ENCODE data around the gene SIL1. TPM values are rescaled to one million over a fixed set of nuclear protein-coding genes. Genes with fewer than 3 reads are reported as not detected.
"Not testable (repeated sequence)": the region's sequence is repeated elsewhere in the genome, so short reads cannot be mapped to it uniquely, and the experiment has no call there.

Gene SIL1
- total RNA-seq, 2 donors from 2014 or later, result 42.8 to 55.1 TPM

- intact Hi-C loops (cut with DNase I), result no loop called here
- DNase-seq (ENCODE audit: low spot score), result no peak
These were observed 179.0 kb downstream of the SIL1 start for GRCh38 chr5:139019211-139019610.

GRCh38 chr5:139017624-139018023 lies 180.5 kb downstream of the SIL1 start:
- intact Hi-C loops (cut with DNase I), result no loop called here
- no peak for DNase-seq (ENCODE audit: low spot score)

GRCh38 chr5:139016186-139016585 lies 182.0 kb downstream of the SIL1 start:
- DNase-seq (ENCODE audit: low spot score), result no peak
- intact Hi-C loops (cut with DNase I), result no loop called here

GRCh38 chr5:139014726-139015125 lies 183.4 kb downstream of the SIL1 start:
- intact Hi-C loops (cut with DNase I), result loop anchor here in 1 of 2 donors (5.0 kb wide), 1 partner anchor 58 kb away; no protein-coding TSS in a partner anchor
- no peak for DNase-seq (ENCODE audit: low spot score)

- intact Hi-C loops (cut with DNase I), result loop anchor here in 1 of 2 donors (5.0 kb wide), 1 partner anchor 60 kb away; no protein-coding TSS in a partner anchor
- no peak for DNase-seq (ENCODE audit: low spot score)
These were observed 186.0 kb downstream of the SIL1 start for GRCh38 chr5:139012176-139012575.

GRCh38 chr5:139011156-139011555 lies 187.0 kb downstream of the SIL1 start:
- intact Hi-C loops (cut with DNase I), result loop anchor here in 1 of 2 donors (5.0 kb wide), 1 partner anchor 61 kb away; no protein-coding TSS in a partner anchor
- not testable (repeated sequence) for DNase-seq (ENCODE audit: low spot score)

GRCh38 chr5:139004374-139005307 lies 193.5 kb downstream of the SIL1 start:
- intact Hi-C loops (cut with DNase I), result no loop called here
- DNase-seq (ENCODE audit: low spot score), result no peak

GRCh38 chr5:138999674-139000073 lies 198.5 kb downstream of the SIL1 start:
- DNase-seq (ENCODE audit: low spot score), result no peak
- intact Hi-C loops (cut with DNase I), result no loop called here

- DNase-seq (ENCODE audit: low spot score), result no peak
- intact Hi-C loops (cut with DNase I), result no loop called here
These were observed 199.6 kb downstream of the SIL1 start for GRCh38 chr5:138998521-138998920.

- no peak for DNase-seq (ENCODE audit: low spot score)
- intact Hi-C loops (cut with DNase I), result no loop called here
These were observed 202.0 kb downstream of the SIL1 start for GRCh38 chr5:138996120-138996519.

GRCh38 chr5:138990986-138991590 lies 207.1 kb downstream of the SIL1 start:
- intact Hi-C loops (cut with DNase I), result no loop called here
- no peak for DNase-seq (ENCODE audit: low spot score)

GRCh38 chr5:138989720-138990119 lies 208.4 kb downstream of the SIL1 start:
- intact Hi-C loops (cut with DNase I), result no loop called here
- DNase-seq (ENCODE audit: low spot score), result peak; percentile 26

GRCh38 chr5:138986186-138986800 lies 211.9 kb downstream of the SIL1 start:
- no peak for DNase-seq (ENCODE audit: low spot score)
- intact Hi-C loops (cut with DNase I), result no loop called here

- DNase-seq (ENCODE audit: low spot score), result no peak
- intact Hi-C loops (cut with DNase I), result no loop called here
These were observed 212.5 kb downstream of the SIL1 start for GRCh38 chr5:138985683-138986082.

- DNase-seq (ENCODE audit: low spot score), result no peak
- intact Hi-C loops (cut with DNase I), result no loop called here
These were observed 212.9 kb downstream of the SIL1 start for GRCh38 chr5:138985256-138985655.

GRCh38 chr5:138983984-138984383 lies 214.2 kb downstream of the SIL1 start:
- DNase-seq (ENCODE audit: low spot score), result no peak
- intact Hi-C loops (cut with DNase I), result no loop called here

- DNase-seq (ENCODE audit: low spot score), result no peak
- intact Hi-C loops (cut with DNase I), result no loop called here
These were observed 216.6 kb downstream of the SIL1 start for GRCh38 chr5:138981586-138981985.

- no peak for DNase-seq (ENCODE audit: low spot score)
- intact Hi-C loops (cut with DNase I), result no loop called here
These were observed 217.0 kb downstream of the SIL1 start for GRCh38 chr5:138981131-138981530.

GRCh38 chr5:138980441-138980840 lies 217.7 kb downstream of the SIL1 start:
- intact Hi-C loops (cut with DNase I), result no loop called here
- DNase-seq (ENCODE audit: low spot score), result no peak

- intact Hi-C loops (cut with DNase I), result no loop called here
- DNase-seq (ENCODE audit: low spot score), result peak; percentile 13
These were observed 218.4 kb downstream of the SIL1 start for GRCh38 chr5:138979684-138980280.
